ENCODE data around the gene MYO15B. TPM values are rescaled to one million over a fixed set of nuclear protein-coding genes. Genes with fewer than 3 reads are reported as not detected.

MYO15B gene
- total and polyA plus RNA-seq, 2 of the 4 experiments (the other 2 are of a cell fraction): 0.18 to 0.65 TPM

DNA sequence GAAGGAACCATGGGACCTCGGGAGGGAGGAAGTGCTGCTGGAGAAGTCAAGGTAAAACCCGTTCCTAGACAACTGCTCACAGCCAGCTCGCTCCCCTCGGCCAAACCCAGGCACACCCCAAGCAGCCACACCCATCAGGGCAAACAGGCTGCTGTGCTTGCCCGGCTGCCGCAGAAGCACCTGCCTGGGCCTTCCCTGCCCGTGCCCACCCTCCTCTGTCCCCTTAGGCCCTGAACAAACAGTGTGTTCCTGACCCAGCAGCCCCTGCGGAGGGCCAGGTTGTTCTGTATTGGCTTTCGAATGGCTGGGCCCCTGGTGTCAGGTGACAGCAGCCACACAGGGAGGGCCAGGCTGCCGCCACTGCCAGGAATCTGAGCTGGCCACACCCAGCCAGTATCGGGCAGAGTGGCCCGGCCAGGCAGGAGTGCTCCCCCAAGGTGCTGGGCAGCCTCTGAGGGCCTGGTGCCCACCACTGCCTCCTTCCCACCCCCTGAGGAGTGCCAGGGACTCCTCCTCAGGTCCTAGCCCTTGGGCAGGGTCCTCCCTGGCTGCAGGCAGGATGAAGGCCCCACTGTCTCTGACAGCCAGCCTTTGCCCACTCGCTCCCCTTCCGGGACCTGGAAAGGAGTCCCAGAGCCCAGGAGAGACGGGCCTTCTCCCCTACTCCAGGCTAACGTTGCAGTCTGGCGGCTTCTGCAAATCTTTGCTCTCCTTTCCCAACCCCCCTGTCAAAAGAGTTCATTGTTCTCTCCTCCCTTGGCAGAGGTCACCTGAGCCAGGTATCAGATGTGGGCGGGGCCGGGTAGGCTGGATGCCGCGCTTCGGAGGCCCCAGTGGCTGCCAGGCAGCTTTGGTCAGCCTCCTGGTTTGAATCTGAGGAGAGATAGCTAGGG is 38.1 kb upstream of the MYO15B start:
- ChIA-PET POLR2A (ENCODE audit: unreplicated experiment) (interaction anchor here (0.7 kb wide), 1 partner anchor 430 kb away, joined by 3 read pairs; the partner anchor contains the start of genes ACOX1 and TEN1), CTCF (no interaction called here)
- no peak for ATAC-seq (ENCODE audit: low read depth)
- no peak overlapping the region for H2BK120ac ChIP-seq (ENCODE audit: low read depth, low read length)
- TF ChIP-seq MAZ (IDR thresholded peaks at IDR 0.05; ENCODE audit: borderline replicate concordance, low read depth, low read length): no peak
- TF ChIP-seq, protein P1, sequence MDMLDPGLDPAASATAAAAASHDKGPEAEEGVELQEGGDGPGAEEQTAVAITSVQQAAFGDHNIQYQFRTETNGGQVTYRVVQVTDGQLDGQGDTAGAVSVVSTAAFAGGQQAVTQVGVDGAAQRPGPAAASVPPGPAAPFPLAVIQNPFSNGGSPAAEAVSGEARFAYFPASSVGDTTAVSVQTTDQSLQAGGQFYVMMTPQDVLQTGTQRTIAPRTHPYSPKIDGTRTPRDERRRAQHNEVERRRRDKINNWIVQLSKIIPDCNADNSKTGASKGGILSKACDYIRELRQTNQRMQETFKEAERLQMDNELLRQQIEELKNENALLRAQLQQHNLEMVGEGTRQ (IDR thresholded peaks at IDR 0.05; ENCODE audit: low read depth, low read length): no peak
- TF ChIP-seq FOS (IDR thresholded peaks at IDR 0.05; ENCODE audit: low read depth, low read length): no peak
- no peak for TF ChIP-seq RAD21 (IDR thresholded peaks at IDR 0.05; ENCODE audit: low read length)
- TF ChIP-seq RFX5 (IDR thresholded peaks at IDR 0.05; ENCODE audit: low read depth, low read length): no peak
- TF ChIP-seq RCOR1 (IDR thresholded peaks at IDR 0.05; ENCODE audit: insufficient replicate concordance, low read length): no peak
- TF ChIP-seq MXI1 (IDR thresholded peaks at IDR 0.05; ENCODE audit: borderline replicate concordance, low read depth, low read length): no peak
- no peak for TF ChIP-seq BHLHE40 (IDR thresholded peaks at IDR 0.05; ENCODE audit: low read depth, low read length)
- TF ChIP-seq, protein P2, sequence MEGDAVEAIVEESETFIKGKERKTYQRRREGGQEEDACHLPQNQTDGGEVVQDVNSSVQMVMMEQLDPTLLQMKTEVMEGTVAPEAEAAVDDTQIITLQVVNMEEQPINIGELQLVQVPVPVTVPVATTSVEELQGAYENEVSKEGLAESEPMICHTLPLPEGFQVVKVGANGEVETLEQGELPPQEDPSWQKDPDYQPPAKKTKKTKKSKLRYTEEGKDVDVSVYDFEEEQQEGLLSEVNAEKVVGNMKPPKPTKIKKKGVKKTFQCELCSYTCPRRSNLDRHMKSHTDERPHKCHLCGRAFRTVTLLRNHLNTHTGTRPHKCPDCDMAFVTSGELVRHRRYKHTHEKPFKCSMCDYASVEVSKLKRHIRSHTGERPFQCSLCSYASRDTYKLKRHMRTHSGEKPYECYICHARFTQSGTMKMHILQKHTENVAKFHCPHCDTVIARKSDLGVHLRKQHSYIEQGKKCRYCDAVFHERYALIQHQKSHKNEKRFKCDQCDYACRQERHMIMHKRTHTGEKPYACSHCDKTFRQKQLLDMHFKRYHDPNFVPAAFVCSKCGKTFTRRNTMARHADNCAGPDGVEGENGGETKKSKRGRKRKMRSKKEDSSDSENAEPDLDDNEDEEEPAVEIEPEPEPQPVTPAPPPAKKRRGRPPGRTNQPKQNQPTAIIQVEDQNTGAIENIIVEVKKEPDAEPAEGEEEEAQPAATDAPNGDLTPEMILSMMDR (conservative IDR thresholded peaks at IDR 0.05; ENCODE audit: low read depth, low read length): no peak
- TF ChIP-seq, protein P3, sequence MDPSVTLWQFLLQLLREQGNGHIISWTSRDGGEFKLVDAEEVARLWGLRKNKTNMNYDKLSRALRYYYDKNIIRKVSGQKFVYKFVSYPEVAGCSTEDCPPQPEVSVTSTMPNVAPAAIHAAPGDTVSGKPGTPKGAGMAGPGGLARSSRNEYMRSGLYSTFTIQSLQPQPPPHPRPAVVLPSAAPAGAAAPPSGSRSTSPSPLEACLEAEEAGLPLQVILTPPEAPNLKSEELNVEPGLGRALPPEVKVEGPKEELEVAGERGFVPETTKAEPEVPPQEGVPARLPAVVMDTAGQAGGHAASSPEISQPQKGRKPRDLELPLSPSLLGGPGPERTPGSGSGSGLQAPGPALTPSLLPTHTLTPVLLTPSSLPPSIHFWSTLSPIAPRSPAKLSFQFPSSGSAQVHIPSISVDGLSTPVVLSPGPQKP (IDR thresholded peaks at IDR 0.05; ENCODE audit: borderline replicate concordance, low read depth, low read length): no peak
- H3K36me3 ChIP-seq (ENCODE audit: control insufficient read depth, insufficient read depth, low read length): no peaks in the 10 kb centered on the region
- H3K9me3 ChIP-seq (ENCODE audit: control insufficient read depth, insufficient read depth, low read length): no peaks in the 10 kb centered on the region
- no peak overlapping the region for H2BK15ac ChIP-seq (ENCODE audit: low read depth, low read length)
- H4K5ac ChIP-seq (ENCODE audit: low read depth, low read length): no peak overlapping the region
- no peak overlapping the region for H3K27ac ChIP-seq (ENCODE audit: insufficient read depth, low read length)
- no peak overlapping the region for H3K18ac ChIP-seq (ENCODE audit: low read depth, low read length)
- WGBS, 2 experiments (ENCODE audit: extremely low coverage in 2 of 2, insufficient read length in 1 of 2): 69% methylated on average over 3 of the region's 22 CpGs; no CpG with 5 or more reads in 1 of the 2 experiments
- no peak overlapping the region for H3K9ac ChIP-seq (ENCODE audit: low read depth, low read length)
- H3K23ac ChIP-seq (ENCODE audit: low read depth, low read length): no peak overlapping the region
- H2BK5ac ChIP-seq (ENCODE audit: low read depth, low read length, poor library complexity, severe bottlenecking): no peak overlapping the region
- BruUV-seq (replicated peaks): no TSS peak
- no peak overlapping the region for H2AK9ac ChIP-seq (replicated peaks; ENCODE audit: low read depth, low read length, poor library complexity)
- no peak overlapping the region for H2AK5ac ChIP-seq (ENCODE audit: low read depth, low read length)
- no peak overlapping the region for H3K4me3 ChIP-seq (ENCODE audit: insufficient read depth, low read depth, low read length)
- no peak overlapping the region for H2AFZ ChIP-seq (replicated peaks; ENCODE audit: low read length, poor library complexity)
- no peaks in the 10 kb centered on the region for H4K20me1 ChIP-seq (ENCODE audit: insufficient read depth, low read length)
- H3K56ac ChIP-seq (ENCODE audit: extremely low read depth, insufficient read depth, low read length): no peak overlapping the region
- peaks cover 11% of the 10 kb centered on the region; the same call in 1 of the 2 replicates for H3K9me1 ChIP-seq (ENCODE audit: insufficient read depth, low read length)
- dilution Hi-C loops (cut with HindIII; ENCODE audit: low sequenced_read_pairs, unreplicated experiment): no loop called here
- H3K14ac ChIP-seq (replicated peaks; ENCODE audit: low read depth, low read length): no peak overlapping the region
- no peak overlapping the region for H3K4me2 ChIP-seq (ENCODE audit: low read depth, low read length)
- no peak overlapping the region for H4K8ac ChIP-seq (ENCODE audit: low read depth in 2 of 2, low read length in 2 of 2)
- intact Hi-C loops (cut with micrococcal nuclease): no loop called here
- no peak overlapping the region for H4K91ac ChIP-seq (ENCODE audit: insufficient read depth, low read depth, low read length)
- peaks cover 32% of the 10 kb centered on the region for H3K27me3 ChIP-seq (ENCODE audit: control insufficient read depth, insufficient read depth, low read length)
- H2BK20ac ChIP-seq (ENCODE audit: low read depth, low read length): no peak overlapping the region
- no peaks in the 10 kb centered on the region for H3K79me1 ChIP-seq (ENCODE audit: low read depth in 1 of 2, low read length in 2 of 2)
- no peak for DNase-seq
- in situ Hi-C loops (cut with MboI; ENCODE audit: low sequenced_read_pairs): no loop called here
- no peak overlapping the region for H3K4ac ChIP-seq (ENCODE audit: low read depth, low read length)
- peaks cover 11% of the 10 kb centered on the region for H3K4me1 ChIP-seq (ENCODE audit: control insufficient read depth, insufficient read depth, low read length)

All from IMR-90 (cell line).